Measurements from ENCODE around the gene TPK1. TPM values are rescaled to one million over a fixed set of nuclear protein-coding genes. Genes with fewer than 3 reads are reported as not detected.
"Not testable (repeated sequence)": the region's sequence is repeated elsewhere in the genome, so short reads cannot be mapped to it uniquely, and the experiment has no call there.

The TPK1 gene
- total RNA-seq, 1 donor: 6.9 TPM

DNA sequence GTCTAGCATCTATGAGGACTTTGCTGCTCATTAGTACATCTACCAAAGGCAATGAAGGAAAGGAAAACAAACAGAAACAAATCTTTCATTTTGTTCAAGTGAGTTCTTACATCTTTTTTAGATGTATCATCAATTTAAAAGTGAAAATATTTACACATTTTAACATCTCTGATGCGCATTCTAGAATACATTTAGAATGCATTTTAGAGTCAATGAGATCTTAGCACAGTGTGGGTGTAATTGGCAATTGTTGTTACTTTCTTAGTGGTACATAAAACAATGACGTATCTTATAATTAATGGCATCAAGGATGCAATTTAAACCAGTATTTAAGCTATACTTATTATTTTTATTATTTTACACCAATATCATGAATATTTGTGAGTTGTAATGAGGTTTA is 51.4 kb downstream of the TPK1 start:
- Histone ChIP-seq H3K27ac (ENCODE audit: low read depth, low read length) (no peak overlapping the region), H3K4me2 (ENCODE audit: insufficient read depth, low read length) (no peak overlapping the region), H3K36me3 (ENCODE audit: insufficient read depth, low read length) (no peaks in the 10 kb centered on the region), H3K27me3 (ENCODE audit: insufficient read depth, low read length) (no peaks in the 10 kb centered on the region), H3K79me2 (ENCODE audit: insufficient read depth, low read length) (no peaks in the 10 kb centered on the region), H3K4me3 (ENCODE audit: insufficient read depth, low read length) (no peak overlapping the region), H4K20me1 (ENCODE audit: insufficient read depth, low read length) (no peaks in the 10 kb centered on the region), H2AFZ (ENCODE audit: low read length) (no peak overlapping the region), H3K9me3 (ENCODE audit: low read depth, low read length) (no peaks in the 10 kb centered on the region), H3K4me1 (ENCODE audit: insufficient read depth, low read length) (peaks cover 6% of the 10 kb centered on the region)
- no peak for TF ChIP-seq CTCF (IDR thresholded peaks at IDR 0.05; ENCODE audit: extremely low read depth, low read depth, low read length)
- DNase-seq (ENCODE audit: insufficient read length, low spot score, missing footprints): no peak

DNA sequence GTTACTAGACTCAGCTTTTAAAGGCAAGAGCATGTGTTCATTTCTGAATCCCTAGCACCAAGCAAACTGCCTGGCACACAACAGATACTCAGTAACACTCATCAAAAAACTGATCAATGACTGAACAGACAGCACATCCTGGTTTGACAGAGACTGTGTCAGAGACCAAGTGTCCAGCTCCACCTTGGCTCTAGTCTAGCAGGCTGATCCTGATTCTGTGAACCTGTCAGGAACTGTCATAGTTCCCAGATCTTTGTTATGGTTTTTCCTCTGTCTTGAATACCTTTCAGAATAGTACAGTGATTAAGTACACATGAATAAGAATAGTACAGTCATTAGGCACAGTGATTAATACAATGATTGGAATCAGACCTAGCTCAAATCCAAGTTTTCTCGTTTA is 53.0 kb downstream of the TPK1 start:
- H3K36me3 ChIP-seq (ENCODE audit: insufficient read depth, low read length): no peaks in the 10 kb centered on the region
- no peak for TF ChIP-seq CTCF (IDR thresholded peaks at IDR 0.05; ENCODE audit: extremely low read depth, low read depth, low read length)
- no peak overlapping the region for H3K27ac ChIP-seq (ENCODE audit: low read depth, low read length)
- H3K4me2 ChIP-seq (ENCODE audit: insufficient read depth, low read length): no peak overlapping the region
- H3K4me1 ChIP-seq (ENCODE audit: insufficient read depth, low read length): peaks cover 6% of the 10 kb centered on the region
- no peaks in the 10 kb centered on the region for H3K9me3 ChIP-seq (ENCODE audit: low read depth, low read length)
- no peak overlapping the region for H3K4me3 ChIP-seq (ENCODE audit: insufficient read depth, low read length)
- H2AFZ ChIP-seq (ENCODE audit: low read length): no peak overlapping the region
- H4K20me1 ChIP-seq (ENCODE audit: insufficient read depth, low read length): no peaks in the 10 kb centered on the region
- no peaks in the 10 kb centered on the region for H3K79me2 ChIP-seq (ENCODE audit: insufficient read depth, low read length)
- no peaks in the 10 kb centered on the region for H3K27me3 ChIP-seq (ENCODE audit: insufficient read depth, low read length)
- DNase-seq (ENCODE audit: insufficient read length, low spot score, missing footprints): no peak

DNA sequence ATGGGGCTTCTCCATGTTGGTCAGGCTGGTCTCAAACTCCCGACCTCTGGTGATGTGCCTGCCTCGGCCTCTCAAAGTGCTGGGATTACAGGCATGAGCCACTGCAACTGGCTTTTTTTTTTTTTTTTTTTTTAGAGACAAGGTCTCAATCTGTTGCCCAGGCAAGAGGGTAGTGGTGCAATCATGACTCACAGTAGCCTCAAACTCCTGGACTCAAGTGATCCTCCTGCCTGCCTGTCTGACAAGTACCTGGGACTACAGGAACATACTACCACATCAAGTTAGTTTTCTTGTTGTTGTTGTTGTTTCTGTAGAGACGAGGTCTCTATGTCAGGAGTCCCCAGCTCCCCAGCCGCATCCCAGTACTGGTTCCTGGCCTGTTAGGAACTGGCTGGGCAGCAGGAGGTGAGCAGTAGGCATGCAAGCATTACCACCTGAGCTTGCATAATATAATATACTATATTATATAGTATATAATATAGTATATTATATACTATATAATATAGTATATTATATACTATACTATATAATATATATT is 55.7 kb downstream of the TPK1 start:
- Histone ChIP-seq H3K36me3 (ENCODE audit: insufficient read depth, low read length) (no peaks in the 10 kb centered on the region), H4K20me1 (ENCODE audit: insufficient read depth, low read length) (no peaks in the 10 kb centered on the region), H3K27ac (ENCODE audit: low read depth, low read length) (no peak overlapping the region), H3K4me2 (ENCODE audit: insufficient read depth, low read length) (no peak overlapping the region), H3K4me1 (ENCODE audit: insufficient read depth, low read length) (peaks cover 5% of the 10 kb centered on the region), H3K4me3 (ENCODE audit: insufficient read depth, low read length) (no peak overlapping the region), H3K9me3 (ENCODE audit: low read depth, low read length) (no peaks in the 10 kb centered on the region), H3K27me3 (ENCODE audit: insufficient read depth, low read length) (no peaks in the 10 kb centered on the region), H2AFZ (ENCODE audit: low read length) (no peak overlapping the region), H3K79me2 (ENCODE audit: insufficient read depth, low read length) (no peaks in the 10 kb centered on the region)
- no peak for TF ChIP-seq CTCF (IDR thresholded peaks at IDR 0.05; ENCODE audit: extremely low read depth, low read depth, low read length)
- no peak for DNase-seq (ENCODE audit: insufficient read length, low spot score, missing footprints)

GRCh38 chr7:144777889-144778288 is 58.0 kb downstream of the TPK1 start:
- H3K4me1 ChIP-seq (ENCODE audit: insufficient read depth, low read length); H2AFZ ChIP-seq (ENCODE audit: low read length); H3K79me2 ChIP-seq (ENCODE audit: insufficient read depth, low read length); H3K36me3 ChIP-seq (ENCODE audit: insufficient read depth, low read length); H3K4me2 ChIP-seq (ENCODE audit: insufficient read depth, low read length); H3K27me3 ChIP-seq (ENCODE audit: insufficient read depth, low read length); DNase-seq (ENCODE audit: insufficient read length, low spot score, missing footprints); H3K27ac ChIP-seq (ENCODE audit: low read depth, low read length); H4K20me1 ChIP-seq (ENCODE audit: insufficient read depth, low read length); H3K9me3 ChIP-seq (ENCODE audit: low read depth, low read length); H3K4me3 ChIP-seq (ENCODE audit: insufficient read depth, low read length): not testable (repeated sequence)
